22Rv1 (cell line): ENCODE measurements around the gene CDR2L.
A peak's percentile ranks its signal among the peaks of the same experiment; 100 is the strongest.

ENCODE experiments used
- H3K27ac ChIP-seq: fragments of 450-650 bp; 2 replicates; pipeline ENCODE4 v1.5.1; 2017
- CTCF ChIP-seq: fragments of 450-650 bp; IDR thresholded peaks from 2 replicates; pipeline ENCODE4 v1.5.1; 2017; ENCODE audit warnings: mild to moderate bottlenecking
- ZFX ChIP-seq: fragments of 450-650 bp; IDR thresholded peaks from 2 replicates; pipeline ENCODE4 v1.6.1; 2017; ENCODE audit warnings: antibody characterized with exemption, borderline replicate concordance

CDR2L gene

GRCh38 chr17:75006653-75007052, 19.2 kb downstream of the CDR2L start:
- TF ChIP-seq ZFX: no peak
- TF ChIP-seq CTCF: peak; percentile 22; the same call in 1 of the 2 replicates
- H3K27ac ChIP-seq: no peak overlapping the region

DNA sequence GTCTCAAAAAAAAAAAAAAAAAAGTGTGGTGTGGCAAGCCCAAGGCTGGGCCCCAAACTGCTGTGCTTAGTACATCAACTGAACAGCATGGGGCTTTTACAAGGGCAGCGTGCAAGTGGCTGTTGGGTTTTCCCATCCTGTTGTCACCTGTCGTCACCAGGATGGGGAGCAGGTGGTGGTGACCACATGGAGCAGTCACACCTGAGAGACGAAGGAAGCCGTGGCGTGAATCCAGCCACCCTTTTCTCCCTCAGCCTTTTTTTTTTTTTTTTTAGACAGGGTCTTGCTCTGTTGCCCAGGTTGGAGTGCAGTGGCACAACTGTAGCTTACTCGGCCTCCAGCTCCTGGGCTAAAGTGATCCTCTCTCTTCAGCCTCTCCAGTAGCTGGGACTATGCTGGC, 20.9 kb downstream of the CDR2L start:
- H3K27ac ChIP-seq: peak overlapping the region; percentile 98
- TF ChIP-seq CTCF: no peak
- no peak for TF ChIP-seq ZFX

- TF ChIP-seq CTCF (no peak), ZFX (no peak)
- peak overlapping the region; percentile 98 for H3K27ac ChIP-seq
Observed at GRCh38 chr17:75009139-75009724, 21.8 kb downstream of the CDR2L start.

GRCh38 chr17:75010683-75011400, 23.4 kb downstream of the CDR2L start:
- TF ChIP-seq CTCF (0 out of 2 replicates have a peak, but pooled peaks have one; percentile 11), ZFX (no peak)
- peak overlapping the region; percentile 98 for H3K27ac ChIP-seq

DNA sequence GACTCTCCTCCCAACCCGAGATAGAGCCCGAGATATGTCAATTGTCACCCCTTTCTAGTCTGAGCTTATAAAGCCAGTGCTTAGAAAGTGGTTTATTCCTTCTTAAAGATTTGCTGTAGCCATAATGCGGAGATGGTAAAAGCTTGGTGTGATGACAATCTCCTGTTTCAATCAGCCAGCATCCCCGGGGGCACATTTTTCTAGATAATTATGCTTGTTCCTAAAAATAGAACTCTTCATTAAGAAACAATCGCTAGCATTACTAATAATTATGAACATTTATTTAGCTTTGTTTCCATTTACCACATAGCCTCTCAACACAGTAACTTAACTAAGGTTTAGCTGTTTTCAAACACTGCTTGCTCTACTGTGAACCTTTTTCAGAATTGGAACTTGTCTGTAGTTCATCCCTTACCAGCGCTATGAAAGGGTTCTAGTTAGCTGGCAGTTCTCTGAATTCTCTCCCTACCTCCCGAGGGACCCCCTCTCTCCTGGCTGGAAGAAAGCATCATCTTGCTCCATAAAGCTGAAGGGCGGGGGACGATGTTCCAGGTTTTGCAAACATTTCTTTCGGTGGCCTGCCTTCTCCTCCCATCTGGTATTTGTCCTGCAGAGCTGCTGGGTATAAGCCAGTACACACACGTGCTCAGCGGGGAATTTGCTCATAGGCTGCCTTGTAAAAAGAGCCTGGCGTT, 24.1 kb downstream of the CDR2L start:
- TF ChIP-seq CTCF: no peak
- no peak for TF ChIP-seq ZFX
- H3K27ac ChIP-seq: peak overlapping the region; percentile 98

DNA sequence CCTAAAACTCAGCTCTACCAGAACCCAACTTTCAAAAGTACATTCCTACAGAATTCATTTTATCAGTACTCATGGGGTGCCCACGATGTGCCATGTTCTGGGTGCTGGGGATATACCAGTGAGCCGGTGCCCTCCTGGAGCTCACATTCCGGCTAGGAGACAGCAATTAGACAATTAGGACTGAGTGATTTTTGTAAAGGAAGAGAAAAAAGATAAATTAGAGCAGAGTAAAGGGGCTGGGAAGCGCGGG, 24.6 kb downstream of the CDR2L start:
- no peak for TF ChIP-seq ZFX
- no peak for TF ChIP-seq CTCF
- peak overlapping the region; percentile 98 for H3K27ac ChIP-seq
